Melanocyte of skin (primary cell): Measurements from ENCODE around the gene GFPT1. TPM values are rescaled to one million over a fixed set of nuclear protein-coding genes. Genes with fewer than 3 reads are reported as not detected.

Experiments used
- small RNA-seq, 2 donors: library from RNA; depleted of rRNA; stranded (forward); fragments of <200 nt; gene quantifications; one replicate each; pipeline ENCODE3, GENCODE V24; 2012
- total RNA-seq, 2 donors: library from RNA; depleted of rRNA; stranded (reverse); fragments of >200 nt; gene quantifications; 2 replicates each; pipeline ENCODE4 v1.2.3, GENCODE V29; 2012

The GFPT1 gene
- total RNA-seq = 10 to 100 TPM; 22.7 to 30.0 TPM

GRCh38 chr2:69386789-69387734, at the start of gene GFPT1:
GFPT1 (minus strand) TSS chr2:69387227; CDS start chr2:69387071, 156 bp downstream.

Small RNA genes within 50 kb of the gene (small RNA-seq; reads per million reads assigned to genes)
- 0 reads per million in 2 donors for gene RF00019

Other genes starting within 250 kb of the GFPT1 start
- 10 to 100 TPM; 36.5 to 43.0 TPM for gene NFU1, start 50.2 kb upstream of the GFPT1 start, total RNA-seq